NT2/D1 (cell line): Measurements from ENCODE around the gene GRAMD1B.

ENCODE experiments used
- YY1 ChIP-seq: IDR thresholded peaks from 2 replicates; pipeline ENCODE4 v1.6.1; 2011; ENCODE audit not compliant: insufficient read length, insufficient read depth
- ZNF274 ChIP-seq: IDR thresholded peaks from 2 replicates; pipeline ENCODE4 v1.6.1; 2011; ENCODE audit warnings: mild to moderate bottlenecking, low read depth, low read length

- no peak for TF ChIP-seq ZNF274
- no peak for TF ChIP-seq YY1
Measured at GRCh38 chr11:123470842-123471241, 40.8 kb downstream of the GRAMD1B start.
